ENCODE results near the gene PCDHGB6. TPM values are rescaled to one million over a fixed set of nuclear protein-coding genes. Genes with fewer than 3 reads are reported as not detected.

Gene PCDHGB6
- total and polyA plus RNA-seq, 9 of the 15 experiments (the other 6 are each of a cell fraction or from before 2014, with no cell fraction given): 0.01 to 0.11 (median 0.07) TPM; not detected in 1

DNA sequence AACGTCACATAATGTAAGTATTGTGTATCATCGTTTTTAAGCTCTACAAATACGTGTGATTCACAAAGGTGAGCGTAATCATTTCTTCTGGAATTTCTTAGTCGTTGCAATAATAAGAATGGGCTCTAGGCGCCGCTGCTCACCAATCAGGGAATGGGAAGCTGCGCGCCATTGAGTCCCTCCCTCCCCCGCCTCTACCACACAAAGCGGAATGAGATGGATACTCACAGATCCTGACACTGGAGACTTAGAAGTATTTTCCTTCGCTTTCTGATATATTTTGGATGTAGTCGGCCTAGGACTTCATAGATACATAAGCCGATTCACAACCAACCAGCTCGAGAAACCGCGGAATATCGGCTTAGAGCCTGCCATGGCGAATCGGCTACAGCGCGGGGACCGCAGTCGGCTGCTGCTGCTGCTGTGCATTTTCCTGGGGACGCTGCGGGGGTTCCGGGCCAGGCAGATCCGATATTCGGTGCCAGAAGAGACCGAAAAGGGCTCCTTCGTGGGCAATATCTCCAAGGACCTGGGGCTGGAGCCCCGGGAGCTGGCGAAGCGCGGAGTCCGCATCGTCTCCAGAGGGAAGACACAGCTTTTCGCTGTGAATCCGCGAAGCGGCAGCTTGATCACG is 13.2 kb downstream of the PCDHGB6 start, which contains the start of gene PCDHGA11 (continued):
- TF ChIP-seq POU5F1 (IDR thresholded peaks at IDR 0.05; ENCODE audit: borderline replicate concordance, low read depth, low read length, partially characterized antibody) (no peak), SMC3 (conservative IDR thresholded peaks at IDR 0.05; ENCODE audit: insufficient read depth, low read depth, low read length) (0 out of 2 replicates have a peak, but pooled peaks have one; percentile 14), MEF2A (IDR thresholded peaks at IDR 0.05; ENCODE audit: control insufficient read depth, low read depth, low read length) (no peak), YY1 (IDR thresholded peaks at IDR 0.05; ENCODE audit: borderline replicate concordance in 1 of 3, control insufficient read depth in 1 of 3, extremely low read depth in 1 of 3, insufficient read depth in 3 of 3, insufficient read length in 1 of 3, insufficient replicate concordance in 2 of 3, low read depth in 1 of 3, low read length in 2 of 3) (peak in 1 of 3 experiments; percentile 47), ZKSCAN3 (CRISPR knock-in tag; IDR thresholded peaks at IDR 0.05) (no peak), CBX1 (IDR thresholded peaks at IDR 0.05; ENCODE audit: low read depth) (no peak), MAZ (CRISPR knock-in tag; conservative IDR thresholded peaks at IDR 0.05 in 1 of 2, IDR thresholded peaks at IDR 0.05 in 1 of 2) (peak in 1 of 2 experiments; percentile 33; a peak in 1 of 4 replicates), SIRT6 (IDR thresholded peaks at IDR 0.05; ENCODE audit: low read depth, low read length) (no peak)
- TF ChIP-seq, protein P1, sequence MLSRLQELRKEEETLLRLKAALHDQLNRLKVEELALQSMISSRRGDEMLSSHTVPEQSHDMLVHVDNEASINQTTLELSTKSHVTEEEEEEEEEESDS (CRISPR knock-in tag; IDR thresholded peaks at IDR 0.05): no peak
- TF ChIP-seq, protein P2, sequence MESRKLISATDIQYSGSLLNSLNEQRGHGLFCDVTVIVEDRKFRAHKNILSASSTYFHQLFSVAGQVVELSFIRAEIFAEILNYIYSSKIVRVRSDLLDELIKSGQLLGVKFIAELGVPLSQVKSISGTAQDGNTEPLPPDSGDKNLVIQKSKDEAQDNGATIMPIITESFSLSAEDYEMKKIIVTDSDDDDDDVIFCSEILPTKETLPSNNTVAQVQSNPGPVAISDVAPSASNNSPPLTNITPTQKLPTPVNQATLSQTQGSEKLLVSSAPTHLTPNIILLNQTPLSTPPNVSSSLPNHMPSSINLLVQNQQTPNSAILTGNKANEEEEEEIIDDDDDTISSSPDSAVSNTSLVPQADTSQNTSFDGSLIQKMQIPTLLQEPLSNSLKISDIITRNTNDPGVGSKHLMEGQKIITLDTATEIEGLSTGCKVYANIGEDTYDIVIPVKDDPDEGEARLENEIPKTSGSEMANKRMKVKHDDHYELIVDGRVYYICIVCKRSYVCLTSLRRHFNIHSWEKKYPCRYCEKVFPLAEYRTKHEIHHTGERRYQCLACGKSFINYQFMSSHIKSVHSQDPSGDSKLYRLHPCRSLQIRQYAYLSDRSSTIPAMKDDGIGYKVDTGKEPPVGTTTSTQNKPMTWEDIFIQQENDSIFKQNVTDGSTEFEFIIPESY (CRISPR knock-in tag; IDR thresholded peaks at IDR 0.05): peak; percentile 73

All from K562 (cell line).